Endodermal cell (in vitro differentiated cells): Measurements from ENCODE around the gene SH3BP2. TPM values are rescaled to one million over a fixed set of nuclear protein-coding genes. Genes with fewer than 3 reads are reported as not detected.

ENCODE experiments used
- DNase-seq: peaks from one replicate; pipeline ENCODE4 v3.0.0-alpha.2; 2017
- H3K27ac ChIP-seq: 2 replicates; pipeline ENCODE4 v1.5.1; 2013; ENCODE audit warnings: mild to moderate bottlenecking, low read depth, low read length, moderate library complexity
- H3K27me3 ChIP-seq: 2 replicates; pipeline ENCODE4 v1.6.1; 2013; ENCODE audit warnings: mild to moderate bottlenecking, low read length, moderate library complexity; ENCODE audit not compliant: insufficient read depth, control insufficient read depth, poor library complexity, severe bottlenecking
- H3K36me3 ChIP-seq: 2 replicates; pipeline ENCODE4 v1.7.0; 2013; ENCODE audit warnings: mild to moderate bottlenecking, low read length, moderate library complexity; ENCODE audit not compliant: control insufficient read depth, insufficient read depth
- H3K4me1 ChIP-seq: one replicate; pipeline ENCODE4 v1.7.0; 2013; ENCODE audit warnings: low read length; ENCODE audit not compliant: control insufficient read depth, insufficient read depth
- H3K4me3 ChIP-seq: 2 replicates; pipeline ENCODE4 v1.5.1; 2013; ENCODE audit warnings: mild to moderate bottlenecking, low read length, moderate library complexity
- H3K9ac ChIP-seq: 2 replicates; pipeline ENCODE4 v1.6.1; 2013; ENCODE audit warnings: mild to moderate bottlenecking, low read length, moderate library complexity; ENCODE audit not compliant: poor library complexity, severe bottlenecking; ENCODE audit errors: extremely low read depth
- H3K9me3 ChIP-seq: 2 replicates; pipeline ENCODE4 v1.6.1; 2013; ENCODE audit warnings: mild to moderate bottlenecking, low read length, moderate library complexity; ENCODE audit not compliant: control insufficient read depth
- H3K27ac Mint-ChIP-seq: 2 replicates; pipeline ENCODE4 v1.8.0; 2020; ENCODE audit warnings: mixed read lengths
- H3K27me3 Mint-ChIP-seq: 2 replicates; pipeline ENCODE4 v1.8.0; 2021; ENCODE audit warnings: mild to moderate bottlenecking, mixed read lengths; ENCODE audit not compliant: insufficient read depth
- H3K36me3 Mint-ChIP-seq: 2 replicates; pipeline ENCODE4 v1.8.0; 2020; ENCODE audit warnings: low read depth, mixed read lengths
- H3K4me1 Mint-ChIP-seq: 2 replicates; pipeline ENCODE4 v1.8.0; 2020; ENCODE audit warnings: mixed read lengths
- H3K4me3 Mint-ChIP-seq: 2 replicates; pipeline ENCODE4 v1.8.0; 2020; ENCODE audit warnings: mild to moderate bottlenecking, moderate library complexity, mixed read lengths
- H3K9me3 Mint-ChIP-seq: 2 replicates; pipeline ENCODE4 v1.8.0; 2020; ENCODE audit warnings: mild to moderate bottlenecking, mixed read lengths
- WGBS, 2 experiments: methylation state at CpG; one replicate each; pipeline versions ENCODE4 v1.1.5 to v1.1.7; 2013; ENCODE audit warnings: missing lambda C conversion rate in 2 of 2, mixed read lengths in 1 of 2; ENCODE audit not compliant: insufficient coverage in 1 of 2, insufficient read length in 1 of 2; 5-methylcytosine and 5-hydroxymethylcytosine counted together
- total RNA-seq, 2 donors: library from RNA; stranded (reverse); fragmentation: NEBNext Ultra II Directional in 1 of 2; extraction: Animal tissue kit (Norgen Biotek cat#: 25700) in 1 of 2; gene quantifications; 2 replicates in 1 of 2; 3 replicates in 1 of 2; pipeline ENCODE4 v1.2.1, GENCODE V29; 2021
- TF ChIP-seq, protein P1 (sequence below): fragments of 200-600 bp; sonication (generic); conservative IDR thresholded peaks from 2 replicates; pipeline ENCODE4 v1.5.0; 2021; ENCODE audit warnings: antibody characterized with exemption, mild to moderate bottlenecking

SH3BP2 gene
- total RNA-seq, 2 donors from 2014 or later, result 40.5 to 43.8 TPM

DNA sequence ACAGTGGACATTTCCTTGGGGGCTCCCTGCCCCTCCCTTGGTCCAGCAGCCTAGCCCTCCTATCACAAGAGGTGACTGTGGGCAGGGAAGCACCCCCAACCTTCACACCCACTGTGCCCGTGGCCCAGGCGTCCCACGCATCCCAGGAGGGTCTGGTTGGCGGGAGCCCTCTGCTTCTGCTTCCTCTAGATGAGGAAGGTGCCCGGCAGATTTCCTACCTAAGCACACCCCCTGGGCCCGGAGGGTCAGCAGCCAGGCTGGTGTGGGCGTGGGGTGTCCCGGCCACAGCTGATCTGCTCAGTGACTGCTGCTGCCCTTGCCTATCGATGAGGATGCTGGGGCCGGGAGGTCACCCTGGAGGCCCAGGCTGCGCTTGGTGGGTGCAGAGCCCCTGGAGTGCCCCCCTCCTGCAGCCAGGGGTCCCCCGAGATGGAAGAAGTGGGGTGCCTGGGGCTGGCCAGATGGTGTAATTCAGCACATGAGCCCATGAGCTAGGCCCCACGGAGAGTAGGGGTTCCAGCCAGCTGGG lies 12.2 kb downstream of the SH3BP2 start:
- H3K27me3 Mint-ChIP-seq, result no peaks in the 10 kb centered on the region
- no peak overlapping the region for H3K9ac ChIP-seq
- TF ChIP-seq, protein P1, sequence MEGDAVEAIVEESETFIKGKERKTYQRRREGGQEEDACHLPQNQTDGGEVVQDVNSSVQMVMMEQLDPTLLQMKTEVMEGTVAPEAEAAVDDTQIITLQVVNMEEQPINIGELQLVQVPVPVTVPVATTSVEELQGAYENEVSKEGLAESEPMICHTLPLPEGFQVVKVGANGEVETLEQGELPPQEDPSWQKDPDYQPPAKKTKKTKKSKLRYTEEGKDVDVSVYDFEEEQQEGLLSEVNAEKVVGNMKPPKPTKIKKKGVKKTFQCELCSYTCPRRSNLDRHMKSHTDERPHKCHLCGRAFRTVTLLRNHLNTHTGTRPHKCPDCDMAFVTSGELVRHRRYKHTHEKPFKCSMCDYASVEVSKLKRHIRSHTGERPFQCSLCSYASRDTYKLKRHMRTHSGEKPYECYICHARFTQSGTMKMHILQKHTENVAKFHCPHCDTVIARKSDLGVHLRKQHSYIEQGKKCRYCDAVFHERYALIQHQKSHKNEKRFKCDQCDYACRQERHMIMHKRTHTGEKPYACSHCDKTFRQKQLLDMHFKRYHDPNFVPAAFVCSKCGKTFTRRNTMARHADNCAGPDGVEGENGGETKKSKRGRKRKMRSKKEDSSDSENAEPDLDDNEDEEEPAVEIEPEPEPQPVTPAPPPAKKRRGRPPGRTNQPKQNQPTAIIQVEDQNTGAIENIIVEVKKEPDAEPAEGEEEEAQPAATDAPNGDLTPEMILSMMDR, result no peak
- no peak overlapping the region for H3K4me3 Mint-ChIP-seq
- 90 to 98% methylated on average over 9 to 13 of the region's 13 CpGs for WGBS, 2 experiments
- no peaks in the 10 kb centered on the region for H3K27me3 ChIP-seq
- no peaks in the 10 kb centered on the region for H3K9me3 ChIP-seq
- H3K36me3 ChIP-seq, result no peaks in the 10 kb centered on the region
- no peaks in the 10 kb centered on the region for H3K9me3 Mint-ChIP-seq
- H3K36me3 Mint-ChIP-seq, result no peaks in the 10 kb centered on the region
- H3K4me1 ChIP-seq, result no peaks in the 10 kb centered on the region
- DNase-seq, result no peak
- H3K27ac ChIP-seq, result no peak overlapping the region
- H3K27ac Mint-ChIP-seq, result no peak overlapping the region
- peaks cover 7% of the 10 kb centered on the region for H3K4me1 Mint-ChIP-seq
- no peak overlapping the region for H3K4me3 ChIP-seq

DNA sequence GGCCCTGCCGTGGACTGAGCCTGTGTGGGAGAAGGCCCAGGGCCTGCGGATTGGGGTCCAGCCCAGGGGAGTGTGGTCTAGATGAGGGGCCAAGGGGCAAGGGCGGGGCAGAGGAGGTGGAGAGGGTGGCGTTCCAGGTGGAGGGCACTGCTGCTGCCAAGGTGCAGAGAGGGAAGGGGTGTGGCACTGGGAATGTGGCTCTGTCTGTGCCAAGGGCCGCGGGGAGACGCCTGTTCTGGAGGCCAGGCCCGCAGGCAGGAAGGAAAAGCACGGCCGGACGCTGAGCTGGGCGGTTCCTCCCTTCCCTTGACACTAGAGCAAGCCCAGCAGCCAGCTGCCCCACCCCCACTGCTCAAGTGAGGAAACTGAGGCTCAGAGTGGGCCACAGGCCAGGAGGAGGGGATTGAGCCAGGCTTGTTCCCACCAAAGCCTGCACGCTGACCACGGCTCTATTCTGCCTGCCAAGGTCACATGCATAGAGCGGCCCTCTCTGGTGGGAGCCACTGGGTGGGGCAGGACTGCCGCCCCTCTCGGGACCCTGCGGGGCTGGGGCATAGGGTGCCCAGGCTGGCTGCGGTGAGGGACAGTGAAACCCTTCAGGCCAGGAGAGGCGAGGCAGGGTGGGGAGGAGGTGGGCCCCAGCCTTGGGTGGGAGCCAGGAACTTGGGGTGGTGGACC lies 13.0 kb downstream of the SH3BP2 start:
- Histone ChIP-seq H3K36me3 (no peaks in the 10 kb centered on the region), H3K9me3 (no peaks in the 10 kb centered on the region), H3K27me3 (no peaks in the 10 kb centered on the region), H3K4me1 (no peaks in the 10 kb centered on the region), H3K9ac (no peak overlapping the region), H3K27ac (no peak overlapping the region), H3K4me3 (no peak overlapping the region)
- TF ChIP-seq, protein P1, result no peak
- H3K9me3 Mint-ChIP-seq, result no peaks in the 10 kb centered on the region
- 93 to 98% methylated on average over 8 to 20 of the region's 20 CpGs for WGBS, 2 experiments
- H3K4me3 Mint-ChIP-seq, result no peak overlapping the region
- no peaks in the 10 kb centered on the region for H3K36me3 Mint-ChIP-seq
- H3K27me3 Mint-ChIP-seq, result no peaks in the 10 kb centered on the region
- no peak overlapping the region for H3K27ac Mint-ChIP-seq
- no peak for DNase-seq
- H3K4me1 Mint-ChIP-seq, result peaks cover 4% of the 10 kb centered on the region

DNA sequence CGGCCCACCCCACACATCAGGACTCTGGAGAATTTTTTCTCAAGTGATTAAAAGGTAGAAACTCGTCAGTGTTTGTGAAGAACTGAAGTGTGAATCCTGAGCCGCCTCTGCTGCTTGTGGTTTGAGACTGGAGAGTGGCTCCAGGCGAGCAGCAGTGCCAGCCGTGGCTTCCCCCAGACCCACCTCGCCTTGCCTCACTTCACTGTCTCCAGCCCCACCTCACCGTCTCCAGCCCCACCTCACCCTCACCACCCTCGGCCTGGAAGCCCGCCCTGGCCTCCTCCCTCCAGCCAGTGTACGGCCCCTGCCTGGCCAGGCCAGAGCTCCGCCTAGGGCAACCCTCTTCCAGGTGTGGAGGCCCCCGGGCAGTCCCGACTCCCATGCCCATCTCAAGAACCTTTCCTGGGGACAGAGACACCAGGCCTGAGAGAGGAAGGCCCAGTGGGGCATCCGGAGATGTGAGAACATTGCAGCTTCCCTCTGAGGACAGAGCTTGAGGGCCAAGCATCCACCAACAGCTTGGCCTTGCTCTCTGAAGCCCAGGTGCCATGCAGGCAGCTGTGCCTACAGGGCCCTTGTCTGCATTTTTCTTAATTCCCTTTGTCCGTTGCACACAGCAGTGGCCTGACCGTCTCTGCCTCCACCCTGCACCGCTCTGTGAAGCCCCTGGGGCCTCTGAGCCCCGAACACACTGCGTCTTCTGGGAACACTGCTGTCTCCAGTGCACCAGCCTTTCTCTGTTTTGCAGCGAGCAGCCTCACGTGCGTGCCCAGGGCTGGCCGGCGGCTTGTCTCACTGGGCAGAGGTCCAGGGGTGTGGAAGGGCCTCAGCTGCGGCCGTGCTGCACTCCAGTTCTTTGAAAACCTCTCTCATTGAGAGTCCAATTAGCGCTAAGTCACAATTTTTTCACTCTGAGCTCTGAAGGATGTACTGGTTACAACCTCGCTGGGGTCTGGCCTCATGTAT lies 13.8 kb downstream of the SH3BP2 start:
- Histone ChIP-seq H3K27me3 (no peaks in the 10 kb centered on the region), H3K36me3 (no peaks in the 10 kb centered on the region), H3K9me3 (no peaks in the 10 kb centered on the region), H3K4me3 (no peak overlapping the region), H3K9ac (no peak overlapping the region), H3K27ac (peak overlapping the region; percentile 62), H3K4me1 (no peaks in the 10 kb centered on the region)
- Mint-ChIP-seq H3K27ac (peak overlapping the region; percentile 66), H3K4me1 (no peaks in the 10 kb centered on the region), H3K9me3 (no peaks in the 10 kb centered on the region), H3K4me3 (no peak overlapping the region), H3K36me3 (no peaks in the 10 kb centered on the region), H3K27me3 (no peaks in the 10 kb centered on the region)
- WGBS, 2 experiments, result 93% methylated on average over 23 to 28 of the region's 28 CpGs
- DNase-seq, result no peak
- TF ChIP-seq, protein P1, result no peak
